SK-N-SH (cell line): Measurements from ENCODE around the gene CBX7. TPM values are rescaled to one million over a fixed set of nuclear protein-coding genes. Genes with fewer than 3 reads are reported as not detected.

Experiments
- CTCF ChIA-PET: fragments of 300-600, 350-600 bp; formaldehyde crosslinking; extraction: SDS; loops from one replicate; lab custom pipeline; 2021; lab: Yijun Ruan, JAX
- POLR2A ChIA-PET: fragments of 350-600 bp; sonication (Branson Sonifier 250); formaldehyde crosslinking; extraction: SDS; loops from one replicate; lab custom pipeline; 2020; ENCODE audit warnings: antibody characterized with exemption, inconsistent platforms; lab: Yijun Ruan, JAX
- DNase-seq: peaks from one replicate; pipeline ENCODE4 v3.0.0; 2012
- H2AFZ ChIP-seq: fragments of 200-600 bp; sonication (generic); 2 replicates; pipeline ENCODE4 v1.8.1; 2016; ENCODE audit warnings: antibody characterized with exemption, mild to moderate bottlenecking, low read depth
- H3F3A ChIP-seq: fragments of 200-600 bp; sonication (generic); replicated peaks from 2 replicates; pipeline ENCODE3; 2016; ENCODE audit warnings: antibody characterized with exemption, mild to moderate bottlenecking; ENCODE audit not compliant: insufficient read depth
- H3K27ac ChIP-seq, 2 experiments: fragments of 200-500 bp in 1 of 2; fragments of 200-600 bp in 1 of 2; sonication (Bioruptor generic) in 1 of 2; sonication (generic), shearing (Covaris generic) in 1 of 2; 2 replicates each; pipeline versions ENCODE4 v1.5.1 to v1.6.1; 2014 to 2016; ENCODE audit warnings: low read depth in 2 of 2, inconsistent platforms in 1 of 2, low read length in 1 of 2, mild to moderate bottlenecking in 1 of 2, mixed read lengths in 1 of 2
- H3K27me3 ChIP-seq: fragments of 200-600 bp; sonication (generic), shearing (Covaris generic); 2 replicates; pipeline ENCODE4 v1.6.1; 2016; ENCODE audit warnings: mixed run types; ENCODE audit not compliant: insufficient read depth
- H3K36me3 ChIP-seq, 2 experiments: fragments of 200-500 bp in 1 of 2; fragments of 200-600 bp in 1 of 2; sonication (Bioruptor generic) in 1 of 2; sonication (generic) in 1 of 2; replicated peaks in 1 of 2; 2 replicates each; pipeline versions ENCODE3 to v1.5.1; 2014 to 2016; ENCODE audit warnings: low read length in 1 of 2, mild to moderate bottlenecking in 1 of 2; ENCODE audit not compliant: insufficient read depth in 2 of 2, control insufficient read depth in 1 of 2
- H3K4me1 ChIP-seq, 2 experiments: fragments of 200-500 bp in 1 of 2; fragments of 200-600 bp in 1 of 2; sonication (Bioruptor generic) in 1 of 2; sonication (generic), shearing (Covaris generic) in 1 of 2; 2 replicates each; pipeline versions ENCODE4 v1.5.1 to v1.6.1; 2014 to 2016; ENCODE audit warnings: low read depth in 1 of 2, low read length in 1 of 2, mixed run types in 1 of 2; ENCODE audit not compliant: insufficient read depth in 2 of 2, control insufficient read depth in 1 of 2
- H3K4me2 ChIP-seq: fragments of 200-600 bp; sonication (generic), shearing (Covaris generic); 2 replicates; pipeline ENCODE4 v1.6.1; 2017; ENCODE audit warnings: mixed run types
- H3K4me3 ChIP-seq, 2 experiments: fragments of 200-500 bp in 1 of 2; fragments of 200-600 bp in 1 of 2; sonication (Bioruptor generic) in 1 of 2; sonication (generic), shearing (Covaris generic) in 1 of 2; 2 replicates each; pipeline versions ENCODE4 v1.5.1 to v1.8.1; 2014 to 2016; ENCODE audit warnings: low read depth in 2 of 2, inconsistent platforms in 1 of 2, low read length in 1 of 2, mild to moderate bottlenecking in 1 of 2, mixed read lengths in 1 of 2, moderate library complexity in 1 of 2
- H3K79me2 ChIP-seq: fragments of 200-600 bp; sonication (generic); 2 replicates; pipeline ENCODE4 v1.8.1; 2017; ENCODE audit warnings: mild to moderate bottlenecking; ENCODE audit not compliant: insufficient read depth
- H3K9ac ChIP-seq: fragments of 200-600 bp; sonication (generic); 2 replicates; pipeline ENCODE4 v1.6.1; 2017; ENCODE audit warnings: mixed run types
- H3K9me2 ChIP-seq: fragments of 200-600 bp; sonication (generic); 2 replicates; pipeline ENCODE4 v1.6.1; 2017; ENCODE audit warnings: mixed run types
- H3K9me3 ChIP-seq: fragments of 200-600 bp; sonication (generic); 2 replicates; pipeline ENCODE4 v1.6.1; 2017; ENCODE audit warnings: mixed run types, mild to moderate bottlenecking, moderate library complexity
- H4K20me1 ChIP-seq: fragments of 200-600 bp; sonication (generic); 2 replicates; pipeline ENCODE4 v1.6.1; 2017; ENCODE audit warnings: mild to moderate bottlenecking, mixed run types; ENCODE audit not compliant: insufficient read depth
- CHD2 ChIP-seq: fragments of 150-350 bp; IDR thresholded peaks from 2 replicates; pipeline ENCODE4 v1.6.1; 2018; ENCODE audit warnings: low read length; ENCODE audit not compliant: partially characterized antibody
- EP300 ChIP-seq, 2 experiments: IDR thresholded peaks; 2 replicates each; pipeline versions ENCODE4 v1.4.0 to v1.6.1; 2012; ENCODE audit warnings: borderline replicate concordance in 1 of 2, low read depth in 1 of 2, low read length in 1 of 2
- FOXM1 ChIP-seq: IDR thresholded peaks from 2 replicates; pipeline ENCODE4 v1.4.0; 2012; ENCODE audit warnings: low read depth, mild to moderate bottlenecking
- GATA2 ChIP-seq: sonication (generic); formaldehyde crosslinking; IDR thresholded peaks from 2 replicates; pipeline ENCODE4 v1.5.0; 2020; ENCODE audit warnings: mild to moderate bottlenecking, missing genetic modification reagents
- JUND ChIP-seq: IDR thresholded peaks from 2 replicates; pipeline ENCODE4 v1.4.0; 2012
- MAX ChIP-seq: IDR thresholded peaks from 2 replicates; pipeline ENCODE4 v1.4.0; 2012; ENCODE audit warnings: low read depth
- MEF2A ChIP-seq: IDR thresholded peaks from 2 replicates; pipeline ENCODE4 v1.4.0; 2012; ENCODE audit warnings: low read depth, borderline replicate concordance
- NFIC ChIP-seq: IDR thresholded peaks from 2 replicates; pipeline ENCODE4 v1.4.0; 2012; ENCODE audit warnings: borderline replicate concordance
- NRF1 ChIP-seq: IDR thresholded peaks from 2 replicates; pipeline ENCODE4 v1.6.1; 2012; ENCODE audit warnings: low read depth, mild to moderate bottlenecking, low read length
- PBX3 ChIP-seq: IDR thresholded peaks from 2 replicates; pipeline ENCODE4; 2012
- POLR2AphosphoS5 ChIP-seq: IDR thresholded peaks from 2 replicates; pipeline ENCODE4 v1.6.1; 2012; ENCODE audit warnings: low read depth, low read length
- RAD21 ChIP-seq: IDR thresholded peaks from 2 replicates; pipeline ENCODE4 v1.6.1; 2012; ENCODE audit warnings: mild to moderate bottlenecking, low read length
- RCOR1 ChIP-seq: fragments of 150-350 bp; IDR thresholded peaks from 2 replicates; pipeline ENCODE4 v1.6.1; 2017; ENCODE audit warnings: antibody characterized with exemption, low read length
- REST ChIP-seq: IDR thresholded peaks from 2 replicates; pipeline ENCODE4 v1.6.1; 2012; ENCODE audit warnings: mild to moderate bottlenecking, low read depth, low read length, moderate library complexity
- RFX5 ChIP-seq: IDR thresholded peaks from 2 replicates; pipeline ENCODE4 v1.6.1; 2012; ENCODE audit warnings: mild to moderate bottlenecking, improper control_type of control experiment, low read length
- SIN3A ChIP-seq: IDR thresholded peaks from 2 replicates; pipeline ENCODE4 v1.6.1; 2012; ENCODE audit warnings: low read depth, mild to moderate bottlenecking, low read length, moderate library complexity, borderline replicate concordance
- USF1 ChIP-seq: IDR thresholded peaks from 2 replicates; pipeline ENCODE4 v1.4.0; 2012; ENCODE audit warnings: low read depth, borderline replicate concordance
- USF2 ChIP-seq: fragments of 150-350 bp; IDR thresholded peaks from 2 replicates; pipeline ENCODE4 v1.6.1; 2017; ENCODE audit warnings: antibody characterized with exemption, low read length, low read depth, borderline replicate concordance
- YY1 ChIP-seq: IDR thresholded peaks from 2 replicates; pipeline ENCODE4 v1.4.0; 2012; ENCODE audit warnings: low read depth, mild to moderate bottlenecking
- WGBS: methylation state at CpG from one replicate; pipeline ENCODE4 v1.1.6; 2017; ENCODE audit warnings: low lambda C conversion rate; 5-methylcytosine and 5-hydroxymethylcytosine counted together
- polyA plus RNA-seq, 3 experiments: library from polyadenylated mRNA; depleted of rRNA; stranded (reverse); fragments of >200 nt; gene quantifications; 2 replicates each; pipeline ENCODE4 v1.2.3, GENCODE V29; 2012

The CBX7 gene
- polyA plus RNA-seq, 1 of the 3 experiments (the other 2 are of a cell fraction): 2.3 TPM

- Histone ChIP-seq H3K4me1 (no peaks in the 10 kb centered on the region; a peak in 1 of 4 replicates), H3K36me3 (no peaks in the 10 kb centered on the region), H3K9me3 (no peaks in the 10 kb centered on the region), H3K27me3 (no peaks in the 10 kb centered on the region), H3K4me3 (no peak overlapping the region), H2AFZ (no peak overlapping the region), H4K20me1 (no peaks in the 10 kb centered on the region), H3K79me2 (no peaks in the 10 kb centered on the region), H3K9me2 (no peaks in the 10 kb centered on the region), H3K27ac (no peak overlapping the region), H3K9ac (no peak overlapping the region), H3F3A (no peaks in the 10 kb centered on the region), H3K4me2 (no peak overlapping the region)
- TF ChIP-seq FOXM1 (no peak), USF2 (no peak), NFIC (no peak), GATA2 (CRISPR knock-in tag) (no peak), MAX (no peak), POLR2AphosphoS5 (no peak)
- ChIA-PET CTCF (interaction anchor here (0.7 kb wide), 1 partner anchor 888 kb away, joined by 3 read pairs; no protein-coding TSS in a partner anchor), POLR2A (no interaction called here)
- 95% methylated on average over 6 of the region's 8 CpGs for WGBS
- no peak for DNase-seq
Measured at GRCh38 chr22:39098576-39098975, 53.9 kb downstream of the CBX7 start.

- CTCF ChIA-PET: interaction anchor here (0.7 kb wide), 1 partner anchor 887 kb away, joined by 3 read pairs; no protein-coding TSS in a partner anchor
- no peak for TF ChIP-seq PBX3
- TF ChIP-seq GATA2 (CRISPR knock-in tag): no peak
- no peak for TF ChIP-seq RAD21
- TF ChIP-seq NRF1: no peak
- no peak for TF ChIP-seq RCOR1
- no peak for TF ChIP-seq YY1
- TF ChIP-seq CHD2: no peak
- TF ChIP-seq USF1: no peak
- TF ChIP-seq SIN3A: no peak
- TF ChIP-seq MAX: no peak
- no peak for TF ChIP-seq POLR2AphosphoS5
- no peak for TF ChIP-seq REST
- TF ChIP-seq MEF2A: no peak
- no peak for TF ChIP-seq JUND
- no peak for TF ChIP-seq RFX5
- TF ChIP-seq EP300 (IDR thresholded peaks at IDR 0.05; ENCODE audit: borderline replicate concordance in 1 of 2, low read depth in 1 of 2, low read length in 1 of 2): no peak
- DNase-seq: no peak
- Histone ChIP-seq H3K9me3 (no peaks in the 10 kb centered on the region), H3K4me3 (no peak overlapping the region), H3K4me2 (no peak overlapping the region), H4K20me1 (no peaks in the 10 kb centered on the region), H3K27me3 (no peaks in the 10 kb centered on the region), H3K9ac (no peak overlapping the region), H3K4me1 (no peaks in the 10 kb centered on the region; a peak in 1 of 4 replicates), H3K27ac (no peak overlapping the region), H2AFZ (no peak overlapping the region), H3K36me3 (no peaks in the 10 kb centered on the region), H3K9me2 (no peaks in the 10 kb centered on the region), H3F3A (no peaks in the 10 kb centered on the region), H3K79me2 (no peaks in the 10 kb centered on the region)
- POLR2A ChIA-PET: no interaction called here
- 74% methylated on average over 5 of the region's 6 CpGs for WGBS
Measured at GRCh38 chr22:39098026-39098425, 54.5 kb downstream of the CBX7 start.
